Measurements from ENCODE around the gene TMEM200A.

TMEM200A gene

DNA sequence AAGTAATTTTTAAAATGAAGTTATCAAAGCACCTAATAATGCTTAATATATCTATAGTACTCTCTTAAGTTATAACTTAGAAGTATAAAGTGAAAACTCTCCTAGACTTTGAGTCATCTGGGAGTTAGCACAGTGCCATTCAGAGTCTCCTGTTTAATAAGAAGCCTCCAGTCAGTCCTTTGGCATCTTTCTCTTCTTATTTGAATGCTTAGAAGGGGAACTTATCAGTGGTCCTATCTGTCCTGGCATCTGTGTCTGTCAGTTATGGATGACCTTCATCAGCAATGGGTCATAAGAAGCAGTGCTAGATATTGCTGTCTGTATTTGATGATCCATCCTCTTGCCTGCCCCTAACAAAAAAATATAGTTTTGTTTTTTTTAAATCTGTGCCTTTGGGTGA is 15.2 kb downstream of the TMEM200A start:
- Histone ChIP-seq H3K4me3 (ENCODE audit: low read length) (no peak overlapping the region), H3K9me3 (ENCODE audit: insufficient read depth, low read length) (no peaks in the 10 kb centered on the region), H4K20me1 (ENCODE audit: insufficient read depth, low read length) (no peaks in the 10 kb centered on the region), H2AFZ (ENCODE audit: low read depth, low read length) (no peak overlapping the region), H3K27me3 (ENCODE audit: low read depth, low read length) (no peaks in the 10 kb centered on the region), H3K79me2 (ENCODE audit: low read length) (no peaks in the 10 kb centered on the region; the same call in 1 of the 2 replicates), H3K4me2 (ENCODE audit: low read length) (no peak overlapping the region), H3K27ac (ENCODE audit: low read length) (no peak overlapping the region), H3K4me1 (ENCODE audit: low read length) (no peaks in the 10 kb centered on the region), H3K9ac (ENCODE audit: low read length) (no peak overlapping the region), H3K36me3 (replicated peaks; ENCODE audit: low read depth, low read length) (no peaks in the 10 kb centered on the region)
- TF ChIP-seq, protein P1, sequence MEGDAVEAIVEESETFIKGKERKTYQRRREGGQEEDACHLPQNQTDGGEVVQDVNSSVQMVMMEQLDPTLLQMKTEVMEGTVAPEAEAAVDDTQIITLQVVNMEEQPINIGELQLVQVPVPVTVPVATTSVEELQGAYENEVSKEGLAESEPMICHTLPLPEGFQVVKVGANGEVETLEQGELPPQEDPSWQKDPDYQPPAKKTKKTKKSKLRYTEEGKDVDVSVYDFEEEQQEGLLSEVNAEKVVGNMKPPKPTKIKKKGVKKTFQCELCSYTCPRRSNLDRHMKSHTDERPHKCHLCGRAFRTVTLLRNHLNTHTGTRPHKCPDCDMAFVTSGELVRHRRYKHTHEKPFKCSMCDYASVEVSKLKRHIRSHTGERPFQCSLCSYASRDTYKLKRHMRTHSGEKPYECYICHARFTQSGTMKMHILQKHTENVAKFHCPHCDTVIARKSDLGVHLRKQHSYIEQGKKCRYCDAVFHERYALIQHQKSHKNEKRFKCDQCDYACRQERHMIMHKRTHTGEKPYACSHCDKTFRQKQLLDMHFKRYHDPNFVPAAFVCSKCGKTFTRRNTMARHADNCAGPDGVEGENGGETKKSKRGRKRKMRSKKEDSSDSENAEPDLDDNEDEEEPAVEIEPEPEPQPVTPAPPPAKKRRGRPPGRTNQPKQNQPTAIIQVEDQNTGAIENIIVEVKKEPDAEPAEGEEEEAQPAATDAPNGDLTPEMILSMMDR (IDR thresholded peaks at IDR 0.05; ENCODE audit: low read depth, low read length) = no peak
- no peak for TF ChIP-seq EZH2phosphoT487 (IDR thresholded peaks at IDR 0.05; ENCODE audit: low read depth)

DNA sequence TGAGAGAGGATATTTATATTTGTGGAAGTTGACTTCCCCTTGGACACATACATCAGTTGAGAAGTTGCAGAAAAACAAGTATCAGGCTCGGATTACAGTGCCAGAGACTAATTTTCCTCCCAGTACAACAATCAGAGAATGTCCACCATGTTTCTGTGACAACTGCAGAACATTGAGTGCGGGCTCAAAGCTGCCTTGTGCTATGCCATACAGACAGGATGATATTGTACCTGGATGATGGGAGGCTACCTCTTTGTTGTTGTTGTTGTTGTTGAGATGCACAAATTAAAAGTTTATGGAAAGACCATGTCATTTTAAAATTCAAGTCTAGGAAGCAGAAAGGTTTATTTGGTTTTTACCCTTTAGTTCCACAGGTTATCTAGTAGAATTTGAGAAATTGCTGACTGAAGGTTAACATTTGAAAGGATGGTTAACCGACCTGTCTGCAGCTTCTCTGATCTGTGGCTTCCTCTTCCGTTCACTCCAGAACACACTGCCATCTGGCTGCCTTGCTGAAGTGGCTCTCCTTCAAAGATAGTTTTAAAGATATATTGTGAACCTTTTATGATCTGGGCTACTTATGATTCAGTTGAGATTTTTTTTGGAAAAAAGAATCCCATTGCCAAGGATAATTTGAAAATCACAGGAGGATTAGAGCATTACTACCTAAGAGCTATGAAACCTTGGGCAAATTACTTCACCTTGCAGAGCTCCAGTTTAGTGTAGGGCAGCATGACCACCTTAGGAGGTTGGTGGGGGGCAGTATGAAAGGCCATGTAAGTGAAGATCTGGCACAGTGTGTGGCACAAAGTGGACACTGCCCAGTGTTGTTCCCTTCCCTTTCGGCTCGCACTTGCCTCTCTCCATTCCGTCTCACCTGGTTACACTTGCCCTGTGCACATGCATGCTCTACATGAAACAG is 15.9 kb downstream of the TMEM200A start:
- no peaks in the 10 kb centered on the region for H3K36me3 ChIP-seq (replicated peaks; ENCODE audit: low read depth, low read length)
- H3K79me2 ChIP-seq (ENCODE audit: low read length) = no peaks in the 10 kb centered on the region; the same call in 1 of the 2 replicates
- H4K20me1 ChIP-seq (ENCODE audit: insufficient read depth, low read length) = no peaks in the 10 kb centered on the region
- no peak overlapping the region for H3K4me2 ChIP-seq (ENCODE audit: low read length)
- no peaks in the 10 kb centered on the region for H3K27me3 ChIP-seq (ENCODE audit: low read depth, low read length)
- no peak overlapping the region for H3K4me3 ChIP-seq (ENCODE audit: low read length)
- H3K9me3 ChIP-seq (ENCODE audit: insufficient read depth, low read length) = no peaks in the 10 kb centered on the region
- TF ChIP-seq EZH2phosphoT487 (IDR thresholded peaks at IDR 0.05; ENCODE audit: low read depth) = no peak
- TF ChIP-seq, protein P1 (IDR thresholded peaks at IDR 0.05; ENCODE audit: low read depth, low read length) = peak; percentile 19; the same call in 1 of the 2 replicates
- no peak overlapping the region for H3K27ac ChIP-seq (ENCODE audit: low read length)
- no peak overlapping the region for H3K9ac ChIP-seq (ENCODE audit: low read length)
- H3K4me1 ChIP-seq (ENCODE audit: low read length) = no peaks in the 10 kb centered on the region
- no peak overlapping the region for H2AFZ ChIP-seq (ENCODE audit: low read depth, low read length)

DNA sequence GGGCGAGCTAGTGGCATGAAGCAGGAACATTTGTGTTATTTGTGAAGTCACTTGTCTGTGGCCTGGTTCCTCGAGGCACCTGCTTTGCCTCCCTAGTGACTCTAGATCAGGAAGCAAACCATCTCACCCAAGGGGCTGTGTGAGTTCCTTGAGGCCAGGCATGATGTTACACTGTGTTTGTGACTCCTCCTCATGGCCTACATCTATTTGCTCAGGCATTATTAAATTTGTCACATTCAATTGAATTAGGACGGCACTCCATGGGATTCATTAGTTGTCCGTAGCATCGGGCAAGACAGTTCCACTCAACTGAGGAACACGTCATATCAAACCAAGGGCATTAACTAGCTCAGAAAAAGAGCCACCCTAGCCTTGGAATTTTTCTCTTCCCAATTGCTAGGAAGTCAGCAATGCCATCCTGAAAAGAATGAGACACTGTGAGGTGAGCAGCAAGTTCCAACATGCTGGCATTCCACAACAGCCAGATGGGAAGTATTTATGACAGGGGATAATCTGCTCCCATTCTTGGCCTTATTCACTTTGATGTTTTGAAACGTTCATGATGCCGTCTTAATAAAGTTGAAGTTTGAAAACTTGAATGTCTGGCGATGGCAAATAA is 17.2 kb downstream of the TMEM200A start:
- Histone ChIP-seq H2AFZ (ENCODE audit: low read depth, low read length) (no peak overlapping the region), H3K27me3 (ENCODE audit: low read depth, low read length) (no peaks in the 10 kb centered on the region), H3K36me3 (replicated peaks; ENCODE audit: low read depth, low read length) (no peaks in the 10 kb centered on the region), H3K4me1 (ENCODE audit: low read length) (no peaks in the 10 kb centered on the region), H4K20me1 (ENCODE audit: insufficient read depth, low read length) (no peaks in the 10 kb centered on the region), H3K9ac (ENCODE audit: low read length) (no peak overlapping the region), H3K79me2 (ENCODE audit: low read length) (no peaks in the 10 kb centered on the region), H3K4me2 (ENCODE audit: low read length) (no peak overlapping the region), H3K27ac (ENCODE audit: low read length) (no peak overlapping the region), H3K4me3 (ENCODE audit: low read length) (no peak overlapping the region), H3K9me3 (ENCODE audit: insufficient read depth, low read length) (no peaks in the 10 kb centered on the region)
- TF ChIP-seq, protein P1 (IDR thresholded peaks at IDR 0.05; ENCODE audit: low read depth, low read length) = no peak
- no peak for TF ChIP-seq EZH2phosphoT487 (IDR thresholded peaks at IDR 0.05; ENCODE audit: low read depth)

DNA sequence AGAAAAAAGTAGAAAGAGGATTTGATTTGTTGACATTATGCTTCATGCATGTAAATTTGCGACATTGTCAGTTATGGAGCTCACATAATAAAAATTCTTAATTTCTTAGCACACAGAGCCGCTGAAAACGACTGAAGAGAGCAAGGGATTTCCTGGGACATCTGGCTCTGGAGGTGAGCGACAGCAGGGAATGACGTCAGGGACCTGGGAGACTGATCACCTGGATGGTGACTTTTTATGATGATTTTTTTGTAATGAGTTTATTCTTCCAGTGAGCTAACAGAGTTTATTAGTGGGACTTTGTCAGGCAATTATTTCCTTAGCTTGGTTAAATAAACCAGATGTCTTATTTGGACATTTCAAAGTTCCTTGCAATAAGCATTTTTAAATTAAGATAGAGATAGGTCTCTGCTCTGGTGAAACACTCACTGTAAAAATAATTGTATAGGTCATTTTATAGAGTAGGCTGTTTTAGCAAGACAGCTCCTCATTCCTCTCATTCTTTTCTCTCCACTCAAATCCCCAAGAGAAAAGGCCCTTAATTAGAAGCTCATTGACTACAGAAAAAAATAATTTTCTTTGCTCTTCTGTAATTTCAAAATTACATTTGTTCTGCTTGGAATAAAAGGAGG is 19.4 kb downstream of the TMEM200A start:
- H3K79me2 ChIP-seq (ENCODE audit: low read length) = no peaks in the 10 kb centered on the region
- no peaks in the 10 kb centered on the region for H3K27me3 ChIP-seq (ENCODE audit: low read depth, low read length)
- H3K4me1 ChIP-seq (ENCODE audit: low read length) = no peaks in the 10 kb centered on the region
- TF ChIP-seq, protein P1 (IDR thresholded peaks at IDR 0.05; ENCODE audit: low read depth, low read length) = no peak
- no peak for TF ChIP-seq EZH2phosphoT487 (IDR thresholded peaks at IDR 0.05; ENCODE audit: low read depth)
- H3K9ac ChIP-seq (ENCODE audit: low read length) = no peak overlapping the region
- no peak overlapping the region for H3K27ac ChIP-seq (ENCODE audit: low read length)
- H3K4me3 ChIP-seq (ENCODE audit: low read length) = no peak overlapping the region
- no peak overlapping the region for H2AFZ ChIP-seq (ENCODE audit: low read depth, low read length)
- H3K36me3 ChIP-seq (replicated peaks; ENCODE audit: low read depth, low read length) = no peaks in the 10 kb centered on the region
- no peaks in the 10 kb centered on the region for H3K9me3 ChIP-seq (ENCODE audit: insufficient read depth, low read length)
- H3K4me2 ChIP-seq (ENCODE audit: low read length) = no peak overlapping the region
- H4K20me1 ChIP-seq (ENCODE audit: insufficient read depth, low read length) = no peaks in the 10 kb centered on the region

Measured in OCI-LY3 (cell line).